C4-2B (cell line): ENCODE results near the gene R3HDM2.

Experiments
- H3K27ac ChIP-seq: fragments of 450-650 bp; 2 replicates; pipeline ENCODE4 v1.5.1; 2017
- ZFX ChIP-seq: fragments of 450-650 bp; IDR thresholded peaks from 2 replicates; pipeline ENCODE4 v1.6.1; 2017
- TF ChIP-seq, protein P1 (sequence below): fragments of 450-650 bp; conservative IDR thresholded peaks from 2 replicates; pipeline ENCODE4 v1.5.1; 2017; ENCODE audit warnings: mild to moderate bottlenecking

Gene R3HDM2

DNA sequence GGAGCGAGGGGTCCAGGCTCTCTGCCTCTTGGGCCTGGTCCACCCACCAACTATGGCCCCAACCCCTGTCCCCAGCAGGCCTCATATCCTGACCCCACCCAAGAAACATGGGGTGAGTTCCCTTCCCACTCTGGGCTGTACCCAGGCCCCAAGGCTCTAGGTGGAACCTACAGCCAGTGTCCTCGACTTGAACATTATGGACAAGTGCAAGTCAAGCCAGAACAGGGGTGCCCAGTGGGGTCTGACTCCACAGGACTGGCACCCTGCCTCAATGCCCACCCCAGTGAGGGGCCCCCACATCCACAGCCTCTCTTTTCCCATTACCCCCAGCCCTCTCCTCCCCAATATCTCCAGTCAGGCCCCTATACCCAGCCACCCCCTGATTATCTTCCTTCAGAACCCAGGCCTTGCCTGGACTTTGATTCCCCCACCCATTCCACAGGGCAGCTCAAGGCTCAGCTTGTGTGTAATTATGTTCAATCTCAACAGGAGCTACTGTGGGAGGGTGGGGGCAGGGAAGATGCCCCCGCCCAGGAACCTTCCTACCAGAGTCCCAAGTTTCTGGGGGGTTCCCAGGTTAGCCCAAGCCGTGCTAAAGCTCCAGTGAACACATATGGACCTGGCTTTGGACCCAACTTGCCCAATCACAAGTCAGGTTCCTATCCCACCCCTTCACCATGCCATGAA, 40.3 kb upstream of the R3HDM2 start:
- TF ChIP-seq, protein P1, sequence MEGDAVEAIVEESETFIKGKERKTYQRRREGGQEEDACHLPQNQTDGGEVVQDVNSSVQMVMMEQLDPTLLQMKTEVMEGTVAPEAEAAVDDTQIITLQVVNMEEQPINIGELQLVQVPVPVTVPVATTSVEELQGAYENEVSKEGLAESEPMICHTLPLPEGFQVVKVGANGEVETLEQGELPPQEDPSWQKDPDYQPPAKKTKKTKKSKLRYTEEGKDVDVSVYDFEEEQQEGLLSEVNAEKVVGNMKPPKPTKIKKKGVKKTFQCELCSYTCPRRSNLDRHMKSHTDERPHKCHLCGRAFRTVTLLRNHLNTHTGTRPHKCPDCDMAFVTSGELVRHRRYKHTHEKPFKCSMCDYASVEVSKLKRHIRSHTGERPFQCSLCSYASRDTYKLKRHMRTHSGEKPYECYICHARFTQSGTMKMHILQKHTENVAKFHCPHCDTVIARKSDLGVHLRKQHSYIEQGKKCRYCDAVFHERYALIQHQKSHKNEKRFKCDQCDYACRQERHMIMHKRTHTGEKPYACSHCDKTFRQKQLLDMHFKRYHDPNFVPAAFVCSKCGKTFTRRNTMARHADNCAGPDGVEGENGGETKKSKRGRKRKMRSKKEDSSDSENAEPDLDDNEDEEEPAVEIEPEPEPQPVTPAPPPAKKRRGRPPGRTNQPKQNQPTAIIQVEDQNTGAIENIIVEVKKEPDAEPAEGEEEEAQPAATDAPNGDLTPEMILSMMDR, result no peak
- TF ChIP-seq ZFX, result no peak
- no peak overlapping the region for H3K27ac ChIP-seq

DNA sequence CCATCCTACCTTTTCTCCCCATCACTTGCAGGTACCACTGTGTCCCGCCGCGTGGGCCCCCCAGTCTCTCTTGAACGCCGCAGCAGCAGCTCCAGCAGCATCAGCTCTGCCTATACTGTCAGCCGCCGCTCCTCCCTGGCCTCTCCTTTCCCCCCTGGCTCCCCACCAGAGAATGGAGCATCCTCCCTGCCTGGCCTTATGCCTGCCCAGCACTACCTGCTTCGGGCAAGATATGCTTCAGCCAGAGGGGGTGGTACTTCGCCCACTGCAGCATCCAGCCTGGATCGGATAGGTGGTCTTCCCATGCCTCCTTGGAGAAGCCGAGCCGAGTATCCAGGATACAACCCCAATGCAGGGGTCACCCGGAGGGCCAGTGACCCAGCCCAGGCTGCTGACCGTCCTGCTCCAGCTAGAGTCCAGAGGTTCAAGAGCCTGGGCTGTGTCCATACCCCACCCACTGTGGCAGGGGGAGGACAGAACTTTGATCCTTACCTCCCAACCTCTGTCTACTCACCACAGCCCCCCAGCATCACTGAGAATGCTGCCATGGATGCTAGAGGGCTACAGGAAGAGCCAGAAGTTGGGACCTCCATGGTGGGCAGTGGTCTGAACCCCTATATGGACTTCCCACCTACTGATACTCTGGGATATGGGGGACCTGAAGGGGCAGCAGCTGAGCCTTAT, 39.6 kb upstream of the R3HDM2 start:
- H3K27ac ChIP-seq, result no peak overlapping the region
- TF ChIP-seq ZFX, result no peak
- TF ChIP-seq, protein P1, result no peak

GRCh38 chr12:57469296-57470164, 38.7 kb upstream of the R3HDM2 start:
- TF ChIP-seq, protein P1, result no peak
- TF ChIP-seq ZFX, result no peak
- H3K27ac ChIP-seq, result no peak overlapping the region

DNA sequence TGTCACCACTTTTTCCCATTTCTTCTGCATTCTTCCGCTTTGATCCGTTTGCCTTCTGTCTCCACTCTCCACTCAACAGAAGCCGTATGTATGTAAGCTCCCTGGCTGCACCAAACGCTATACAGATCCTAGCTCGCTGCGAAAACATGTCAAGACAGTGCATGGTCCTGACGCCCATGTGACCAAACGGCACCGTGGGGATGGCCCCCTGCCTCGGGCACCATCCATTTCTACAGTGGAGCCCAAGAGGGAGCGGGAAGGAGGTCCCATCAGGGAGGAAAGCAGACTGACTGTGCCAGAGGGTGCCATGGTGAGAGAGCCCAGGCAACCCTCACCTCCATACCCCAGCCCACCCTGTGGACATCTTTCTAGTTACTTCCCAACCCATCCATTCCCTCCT, 37.1 kb upstream of the R3HDM2 start:
- TF ChIP-seq, protein P1, result no peak
- no peak overlapping the region for H3K27ac ChIP-seq

DNA sequence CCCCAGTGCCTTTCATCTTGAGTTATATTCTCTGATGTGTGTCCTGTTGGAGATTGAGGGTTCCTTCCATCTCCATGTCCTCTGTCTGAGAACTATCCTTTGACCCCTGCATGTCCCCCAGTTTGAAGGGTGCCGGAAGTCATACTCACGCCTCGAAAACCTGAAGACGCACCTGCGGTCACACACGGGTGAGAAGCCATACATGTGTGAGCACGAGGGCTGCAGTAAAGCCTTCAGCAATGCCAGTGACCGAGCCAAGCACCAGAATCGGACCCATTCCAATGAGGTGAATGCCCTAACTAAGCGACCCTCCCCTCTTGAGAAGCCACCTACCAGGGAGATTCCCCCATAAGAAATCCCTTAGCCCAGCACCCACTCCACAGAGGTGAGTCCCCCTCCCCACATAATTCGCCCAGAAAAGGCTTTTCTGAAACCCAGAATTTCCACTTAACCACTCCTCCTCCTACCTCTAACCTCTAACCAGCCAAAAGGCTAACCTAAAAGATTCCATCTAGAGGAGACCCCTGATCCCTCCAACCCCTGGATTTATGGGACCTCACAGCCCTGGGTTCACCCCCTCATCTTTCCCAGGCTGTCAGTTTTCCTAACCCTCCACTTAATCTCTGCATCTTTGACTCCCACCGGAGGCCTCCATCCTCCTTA, 36.5 kb upstream of the R3HDM2 start:
- TF ChIP-seq ZFX, result no peak
- TF ChIP-seq, protein P1, result no peak
- H3K27ac ChIP-seq, result no peak overlapping the region

DNA sequence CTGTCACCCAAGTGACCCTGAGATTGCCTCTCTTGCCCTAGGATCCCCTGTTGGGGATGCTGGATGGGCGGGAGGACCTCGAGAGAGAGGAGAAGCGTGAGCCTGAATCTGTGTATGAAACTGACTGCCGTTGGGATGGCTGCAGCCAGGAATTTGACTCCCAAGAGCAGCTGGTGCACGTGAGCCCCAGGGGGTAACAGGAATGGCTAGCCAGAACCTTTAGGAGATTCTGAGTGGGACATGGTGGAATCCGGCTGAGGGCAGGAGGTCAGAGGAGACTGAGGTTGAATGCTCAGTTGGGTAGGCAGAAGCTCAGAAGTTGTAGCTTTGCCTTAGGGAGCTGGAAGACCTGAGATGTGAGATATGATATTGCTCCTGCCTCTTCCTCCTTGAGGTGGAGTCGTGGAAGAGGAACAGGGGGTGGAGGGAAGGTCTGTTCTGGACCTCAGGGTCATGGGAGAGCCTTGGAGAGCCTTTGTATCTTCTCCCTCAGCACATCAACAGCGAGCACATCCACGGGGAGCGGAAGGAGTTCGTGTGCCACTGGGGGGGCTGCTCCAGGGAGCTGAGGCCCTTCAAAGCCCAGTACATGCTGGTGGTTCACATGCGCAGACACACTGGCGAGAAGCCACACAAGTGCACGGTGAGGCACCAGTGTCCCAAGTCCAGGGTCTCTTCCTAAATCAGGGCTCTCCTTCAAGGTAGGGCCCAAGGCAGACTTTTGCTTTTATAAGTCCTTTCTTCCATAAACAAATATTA, 35.1 kb upstream of the R3HDM2 start:
- no peak overlapping the region for H3K27ac ChIP-seq
- TF ChIP-seq, protein P1, result no peak
- TF ChIP-seq ZFX, result no peak
